ENCODE results near the gene KCNH4.

Gene KCNH4

DNA sequence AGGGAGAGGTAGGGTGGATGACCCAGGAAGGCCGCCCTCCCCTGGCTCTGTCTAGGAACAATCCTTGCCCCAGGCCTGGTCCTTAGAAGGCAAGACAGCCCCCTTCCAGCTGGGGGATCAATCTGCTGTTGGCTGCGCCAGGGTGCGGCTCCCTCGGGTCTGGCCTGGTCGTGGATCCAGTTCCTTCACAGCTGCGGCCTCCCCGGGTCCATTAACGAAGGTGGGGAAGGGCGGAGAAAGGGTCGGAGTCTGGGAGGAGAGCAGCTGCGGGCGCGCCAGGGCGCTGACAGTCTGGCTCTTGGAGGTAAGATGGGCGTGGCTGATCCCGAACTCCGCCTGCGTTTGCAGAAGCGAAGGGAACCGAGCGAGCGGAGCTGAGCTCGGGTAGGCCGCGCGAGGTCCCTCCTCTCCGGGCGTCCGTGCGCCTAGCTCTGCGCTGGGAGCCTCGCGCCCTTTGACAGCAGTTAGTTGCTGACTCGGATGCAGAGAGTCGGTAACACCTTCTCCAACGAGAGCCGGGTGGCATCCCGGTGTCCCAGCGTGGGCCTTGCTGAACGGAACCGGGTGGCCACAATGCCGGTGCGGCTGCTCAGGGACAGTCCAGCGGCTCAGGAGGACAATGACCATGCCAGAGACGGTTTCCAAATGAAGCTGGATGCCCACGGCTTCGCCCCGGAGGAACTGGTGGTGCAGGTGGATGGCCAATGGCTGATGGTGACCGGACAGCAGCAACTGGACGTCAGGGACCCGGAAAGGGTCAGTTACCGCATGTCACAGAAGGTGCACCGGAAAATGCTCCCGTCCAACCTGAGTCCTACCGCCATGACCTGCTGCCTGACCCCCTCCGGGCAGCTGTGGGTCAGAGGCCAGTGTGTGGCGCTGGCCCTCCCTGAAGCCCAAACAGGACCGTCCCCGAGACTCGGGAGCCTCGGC lies 58.3 kb downstream of the KCNH4 start, which contains the start of gene HSPB9:
TSS of gene HSPB9 (plus strand) at position 434 of the 933 bp plus-strand sequence. CDS start at position 481, 47 bp downstream.
- H3K27ac ChIP-seq = peak within 1 kb of the TSS; percentile 86

GRCh38 chr17:42120770-42121769 lies 59.9 kb downstream of the KCNH4 start, which contains the start of gene KAT2A:
Gene KAT2A, minus strand, starts transcription at chr17:42121367. Its CDS starts 63 bp downstream, at chr17:42121304.
- TF ChIP-seq, protein P1, sequence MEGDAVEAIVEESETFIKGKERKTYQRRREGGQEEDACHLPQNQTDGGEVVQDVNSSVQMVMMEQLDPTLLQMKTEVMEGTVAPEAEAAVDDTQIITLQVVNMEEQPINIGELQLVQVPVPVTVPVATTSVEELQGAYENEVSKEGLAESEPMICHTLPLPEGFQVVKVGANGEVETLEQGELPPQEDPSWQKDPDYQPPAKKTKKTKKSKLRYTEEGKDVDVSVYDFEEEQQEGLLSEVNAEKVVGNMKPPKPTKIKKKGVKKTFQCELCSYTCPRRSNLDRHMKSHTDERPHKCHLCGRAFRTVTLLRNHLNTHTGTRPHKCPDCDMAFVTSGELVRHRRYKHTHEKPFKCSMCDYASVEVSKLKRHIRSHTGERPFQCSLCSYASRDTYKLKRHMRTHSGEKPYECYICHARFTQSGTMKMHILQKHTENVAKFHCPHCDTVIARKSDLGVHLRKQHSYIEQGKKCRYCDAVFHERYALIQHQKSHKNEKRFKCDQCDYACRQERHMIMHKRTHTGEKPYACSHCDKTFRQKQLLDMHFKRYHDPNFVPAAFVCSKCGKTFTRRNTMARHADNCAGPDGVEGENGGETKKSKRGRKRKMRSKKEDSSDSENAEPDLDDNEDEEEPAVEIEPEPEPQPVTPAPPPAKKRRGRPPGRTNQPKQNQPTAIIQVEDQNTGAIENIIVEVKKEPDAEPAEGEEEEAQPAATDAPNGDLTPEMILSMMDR (conservative IDR thresholded peaks at IDR 0.05) = no peak
- TF ChIP-seq ZFX (IDR thresholded peaks at IDR 0.05) = peak; percentile 87; the same call in 1 of the 2 replicates
- H3K27ac ChIP-seq = peak within 1 kb of the TSS; percentile 86

More for the DNA sequence above, 58.3 kb downstream of the KCNH4 start, which contains the start of gene HSPB9:
- no peak for TF ChIP-seq ZFX (IDR thresholded peaks at IDR 0.05)
- TF ChIP-seq, protein P1 (conservative IDR thresholded peaks at IDR 0.05) = no peak

DNA sequence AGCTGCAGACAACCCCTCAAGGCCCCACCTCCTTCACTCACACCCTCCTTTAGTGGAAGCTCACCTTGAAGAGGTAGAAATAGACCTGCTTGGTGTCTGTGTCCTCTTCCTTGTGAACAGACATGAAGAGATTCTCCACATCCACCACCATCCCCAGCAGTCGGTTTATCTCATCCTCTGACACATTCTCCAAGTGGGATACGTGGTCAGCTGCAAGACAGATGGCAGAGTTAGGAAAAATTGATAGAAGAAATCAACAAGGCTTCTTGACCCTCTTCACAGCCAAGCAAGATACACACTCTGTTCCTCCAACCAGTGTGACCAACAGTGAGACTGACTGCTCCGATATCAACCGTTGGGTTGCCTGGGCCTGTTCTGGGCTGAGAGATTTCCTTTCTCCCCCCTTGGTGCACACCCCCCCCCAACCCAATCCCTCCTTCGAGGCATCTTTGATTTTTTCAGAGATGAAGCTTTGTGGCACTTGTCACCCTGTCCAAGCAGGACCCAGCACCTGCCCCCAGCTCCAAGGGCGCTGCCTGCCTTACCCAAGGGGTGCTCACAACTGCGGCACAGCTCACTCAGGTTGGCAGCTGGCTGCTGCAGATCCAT lies 60.7 kb downstream of the KCNH4 start:
- H3K27ac ChIP-seq = peak overlapping the region; percentile 86
- no peak for TF ChIP-seq ZFX (IDR thresholded peaks at IDR 0.05)
- TF ChIP-seq, protein P1 (conservative IDR thresholded peaks at IDR 0.05) = no peak

DNA sequence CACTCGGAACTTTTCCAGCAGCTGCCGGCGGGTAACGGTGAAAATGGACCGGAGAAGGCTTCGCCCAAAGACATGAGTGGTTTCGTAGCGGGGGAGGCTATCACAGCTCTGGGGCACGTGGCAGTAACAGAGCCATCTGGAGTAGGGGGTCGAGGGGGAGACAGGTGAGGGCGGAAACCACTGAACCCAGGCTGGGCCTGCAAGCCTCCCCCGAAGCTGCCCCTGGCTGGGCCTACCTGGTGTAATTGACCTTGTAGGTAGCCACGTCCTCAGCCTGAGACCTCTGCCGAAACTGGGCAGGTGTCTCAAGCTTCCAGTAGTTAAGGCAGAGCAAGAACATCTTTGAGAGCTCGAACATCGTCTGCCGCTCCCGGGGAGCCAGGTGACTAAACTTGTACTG lies 61.6 kb downstream of the KCNH4 start:
- TF ChIP-seq ZFX (IDR thresholded peaks at IDR 0.05) = no peak
- TF ChIP-seq, protein P1 (conservative IDR thresholded peaks at IDR 0.05) = no peak
- no peak overlapping the region for H3K27ac ChIP-seq

GRCh38 chr17:42118545-42118944 lies 62.4 kb downstream of the KCNH4 start:
- H3K27ac ChIP-seq = no peak overlapping the region
- TF ChIP-seq ZFX (IDR thresholded peaks at IDR 0.05) = no peak
- TF ChIP-seq, protein P1 (conservative IDR thresholded peaks at IDR 0.05) = no peak; the same call in 1 of the 2 replicates

DNA sequence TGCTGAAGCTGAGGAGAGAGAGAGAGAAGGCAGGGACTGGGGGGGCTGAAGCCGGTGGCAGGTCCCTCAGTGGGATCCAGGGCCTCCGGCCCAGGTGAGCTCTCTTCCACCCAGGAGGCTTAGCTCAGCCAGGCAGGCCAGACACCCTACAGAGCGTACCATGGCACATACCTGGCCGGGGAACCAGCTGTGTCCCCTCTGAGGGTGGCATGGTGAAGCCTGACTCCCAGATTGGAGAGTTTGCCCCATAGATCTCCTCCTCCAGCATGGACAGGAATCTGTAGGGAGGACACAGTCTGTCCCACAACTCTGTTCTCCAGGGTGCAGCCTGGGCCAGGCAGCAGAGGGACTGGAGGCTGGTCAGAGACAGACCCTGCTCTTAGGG lies 62.8 kb downstream of the KCNH4 start:
- TF ChIP-seq ZFX (IDR thresholded peaks at IDR 0.05) = no peak
- TF ChIP-seq, protein P1 (conservative IDR thresholded peaks at IDR 0.05) = no peak
- no peak overlapping the region for H3K27ac ChIP-seq

Measured in C4-2B (cell line).